Heart right ventricle (tissue), 16 donors: ENCODE measurements around the gene CLIC4. TPM values are rescaled to one million over a fixed set of nuclear protein-coding genes. Genes with fewer than 3 reads are reported as not detected.
"Not testable (repeated sequence)": the region's sequence is repeated elsewhere in the genome, so short reads cannot be mapped to it uniquely, and the experiment has no call there.

Source experiments
- ATAC-seq, 8 donors: fragments of 200-7000 bp; cut with Tn5 transposase; one replicate each; pipeline ENCODE4 v1.9.1; 2020; ENCODE audit warnings: mild to moderate bottlenecking in 8 of 8, moderate library complexity in 8 of 8, moderate number of reproducible peaks in 1 of 8
- DNase-seq, 2 donors: peaks; one replicate each; pipeline ENCODE4 v3.0.0-alpha.2; 2020
- H3K27ac ChIP-seq, 10 donors: fragments of 200-600 bp; sonication (generic) in 2 of 10; one replicate each; pipeline versions ENCODE4 v1.5.0 to v1.8.0; 2020 to 2022; ENCODE audit warnings: mild to moderate bottlenecking in 3 of 10
- H3K27me3 ChIP-seq, 7 donors: fragments of 200-600 bp; one replicate each; pipeline ENCODE4 v1.8.0; 2021 to 2022; ENCODE audit warnings: mild to moderate bottlenecking in 2 of 7
- H3K36me3 ChIP-seq, 9 donors: fragments of 200-600 bp; sonication (generic) in 1 of 9; one replicate each; pipeline versions ENCODE4 v1.5.0 to v1.8.0; 2020 to 2022; ENCODE audit warnings: mild to moderate bottlenecking in 2 of 9
- H3K4me1 ChIP-seq, 9 donors: fragments of 200-600 bp; sonication (generic) in 1 of 9; one replicate each; pipeline versions ENCODE4 v1.5.0 to v1.8.0; 2020 to 2022; ENCODE audit warnings: mild to moderate bottlenecking in 4 of 9
- H3K4me3 ChIP-seq, 10 donors: fragments of 200-600 bp; sonication (generic) in 2 of 10; one replicate each; pipeline versions ENCODE4 v1.5.0 to v1.8.0; 2020 to 2022; ENCODE audit warnings: mild to moderate bottlenecking in 7 of 10, moderate library complexity in 2 of 10
- H3K9me3 ChIP-seq, 11 donors: fragments of 200-600 bp in 10 of 11; sonication (generic) in 2 of 11; one replicate each; pipeline versions ENCODE4 v1.5.0 to v1.8.0; 2013 to 2022; ENCODE audit warnings: mild to moderate bottlenecking in 2 of 11, control low read depth in 1 of 11, moderate library complexity in 1 of 11
- CTCF ChIP-seq, 9 donors: fragments of 200-600 bp; sonication (generic) in 2 of 9; IDR thresholded peaks; one replicate each; pipeline versions ENCODE4 v1.5.0 to v1.8.0; 2021 to 2022; ENCODE audit warnings: antibody characterized with exemption in 9 of 9, mild to moderate bottlenecking in 5 of 9, moderate library complexity in 1 of 9
- WGBS, 2 donors: extraction: QIAGEN DNeasy Blood & Tissue Kit; methylation state at CpG; one replicate each; pipeline ENCODE4 v1.1.7; 2013; ENCODE audit warnings: inconsistent platforms in 1 of 2; 5-methylcytosine and 5-hydroxymethylcytosine counted together
- intact Hi-C, 10 donors: fragments of 100-400 bp; cut with DNase I; formaldehyde crosslinking; loops; one replicate each; pipeline versions ENCODE4 v1.11.1 to v1.14.2; 2022
- polyA plus RNA-seq, 2 donors: library from polyadenylated mRNA; stranded (reverse); fragments of 200-250 nt; gene quantifications; one replicate each; pipeline ENCODE4 v1.2.3, GENCODE V29; 2013
- total RNA-seq, 10 donors: library from RNA; stranded (reverse); fragmentation: NEBNext Ultra II Directional in 3 of 10; extraction: Animal tissue kit (Norgen Biotek cat#: 25700) in 3 of 10; gene quantifications; one replicate each; pipeline versions ENCODE4 v1.2.1 to v1.2.4, GENCODE V29; 2021 to 2023
- donor health status: Arrhythmogenic right ventricular cardiomyopathy.
- donor health status: ischemic (EF 13 %, LVEDD 7.1; RV severe dilation, severe dysfunction).
- donor health status: healthy with polysubstance abuse.
- donor health status: DM: no; HTN: yes; CAD: no.
- donor health status: DM: no; HTN: no; CAD: no.
- donor health status: ischemic (EF 25% LVEDD 6.9; RV normal size, moderate dysfunction).
- donor health status: ischemic (EF 25% LVEDD 5.7; RV mildly dilated, moderate dysfunction).
- donor health status: healthy.
- donor health status: DM: yes; HTN: yes; CAD: no.
- donor health status: Ischemic cardiomyopathy.
- donor health status: ischemic (EF 35%, LVEDD 5.7; RV mildly dilated, moderate dysfunction).
- donor health status: nonischemic (EF 11% LVEDD 7.7; RV severe dilation, severe dysfunction).
- donor health status: DM: yes; HTN: yes; CAD: no.
- donor health status: PGD.
- donor health status: ischemic (EF 29% LVEDD 5.4; RV normal size, mild dysfunction).
- donor health status: nonischemic (EF 23%, LVEDD 6.1; RV moderate dilation, normal function).

The CLIC4 gene
- total and polyA plus RNA-seq, 12 donors, result 90.8 to 511 (median 336) TPM

GRCh38 chr1:24726741-24727140 lies 18.5 kb upstream of the CLIC4 start:
- no peaks in the 10 kb centered on the region for H3K9me3 ChIP-seq
- peaks cover 7 to 62% (median 45%) of the 10 kb centered on the region in 9 donors for H3K4me1 ChIP-seq
- ATAC-seq (no peak), DNase-seq (no peak)
- H3K4me3 ChIP-seq, result no peak overlapping the region
- H3K36me3 ChIP-seq, result no peaks in the 10 kb centered on the region
- intact Hi-C loops, result no loop called here
- H3K27ac ChIP-seq, result peak overlapping the region in 8 of 10 donors; percentile 27 to 74 (median 60)
- WGBS, 2 donors, result 93 to 96% methylated on average over 4 of the region's 4 CpGs
- TF ChIP-seq CTCF (IDR thresholded peaks at IDR 0.05), result no peak
- H3K27me3 ChIP-seq, result no peaks in the 10 kb centered on the region

GRCh38 chr1:24727501-24728216 lies 17.6 kb upstream of the CLIC4 start:
- WGBS, 2 donors, result 56 to 59% methylated on average over 9 of the region's 9 CpGs
- peaks cover 7 to 57% (median 45%) of the 10 kb centered on the region in 9 donors for H3K4me1 ChIP-seq
- H3K36me3 ChIP-seq, result no peaks in the 10 kb centered on the region
- H3K27me3 ChIP-seq, result no peaks in the 10 kb centered on the region
- peak overlapping the region in 8 of 10 donors; percentile 27 to 74 (median 60) for H3K27ac ChIP-seq
- ATAC-seq, result peak in 7 of 8 donors; percentile 66 to 89 (median 80)
- no peak for TF ChIP-seq CTCF (IDR thresholded peaks at IDR 0.05)
- no peaks in the 10 kb centered on the region for H3K9me3 ChIP-seq
- no peak overlapping the region for H3K4me3 ChIP-seq
- peak; percentile 62 to 72 for DNase-seq
- intact Hi-C loops, result no loop called here

DNA sequence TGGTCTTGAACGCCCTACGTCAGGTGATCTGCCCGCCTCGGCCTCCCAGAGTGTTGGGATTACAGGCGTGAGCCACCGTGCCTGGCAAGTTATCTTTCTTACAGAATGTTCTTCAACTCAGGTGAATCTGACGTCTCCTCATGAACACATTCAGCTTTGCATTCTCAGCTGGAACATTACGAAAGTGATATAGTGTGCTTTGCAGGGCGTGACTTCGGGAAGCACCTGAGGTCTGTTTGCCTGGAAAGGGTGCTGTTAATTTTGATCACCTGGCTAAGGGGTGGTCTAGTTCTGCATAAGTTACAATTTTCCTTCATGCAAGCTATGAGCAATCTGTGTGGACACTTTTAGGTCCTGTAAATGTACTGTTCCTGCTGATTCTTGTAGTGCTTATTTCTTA lies 16.3 kb upstream of the CLIC4 start:
- Histone ChIP-seq H3K36me3 (no peaks in the 10 kb centered on the region), H3K9me3 (no peaks in the 10 kb centered on the region), H3K27me3 (no peaks in the 10 kb centered on the region), H3K27ac (no peak overlapping the region), H3K4me3 (no peak overlapping the region), H3K4me1 (peaks cover 7 to 59% (median 43%) of the 10 kb centered on the region in 9 donors)
- intact Hi-C loops, result no loop called here
- TF ChIP-seq CTCF (IDR thresholded peaks at IDR 0.05), result no peak
- ATAC-seq, result no peak
- no peak for DNase-seq
- 96 to 98% methylated on average over 10 of the region's 10 CpGs for WGBS, 2 donors

DNA sequence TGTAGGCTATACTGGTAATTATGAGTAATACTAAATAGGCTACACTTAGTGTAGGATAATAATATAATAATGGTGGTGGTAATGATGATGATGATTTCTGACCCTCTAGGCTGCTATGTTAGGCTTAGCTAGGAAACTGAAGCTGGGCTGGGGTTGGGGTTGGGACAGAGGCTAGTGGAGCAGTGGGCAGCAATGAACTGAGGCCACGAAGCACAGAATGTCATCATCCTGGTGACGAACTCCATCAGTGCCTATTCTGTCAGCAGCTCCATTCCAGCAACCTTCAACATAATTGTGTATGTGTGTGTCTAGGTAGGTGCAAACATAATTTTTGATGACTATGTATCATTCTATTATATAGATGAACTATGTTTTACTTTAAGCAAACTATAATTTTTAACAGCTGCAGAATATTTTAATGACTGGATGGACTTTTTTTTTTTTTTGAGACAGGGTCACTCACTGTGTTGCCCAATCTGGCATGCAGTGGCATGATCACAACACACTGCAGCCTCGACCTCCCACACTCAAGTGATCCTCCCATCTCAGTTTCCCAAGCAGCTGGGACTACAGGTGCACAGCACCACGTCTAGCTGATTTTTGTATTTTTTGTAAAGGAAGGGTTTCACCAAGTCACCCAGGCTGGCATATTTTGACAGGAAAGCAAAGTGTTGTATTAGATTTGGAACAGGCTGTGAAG lies 12.9 kb upstream of the CLIC4 start:
- H3K4me1 ChIP-seq, result peaks cover 17 to 62% (median 42%) of the 10 kb centered on the region in 9 donors
- intact Hi-C loops, result loop anchor here in 1 of 10 donors (5.0 kb wide), 1 partner anchor 35 kb away; no protein-coding TSS in a partner anchor
- no peaks in the 10 kb centered on the region for H3K36me3 ChIP-seq
- WGBS, 2 donors, result 73 to 83% methylated on average over 4 of the region's 4 CpGs
- no peak overlapping the region for H3K4me3 ChIP-seq
- no peaks in the 10 kb centered on the region for H3K9me3 ChIP-seq
- no peak for DNase-seq
- no peak for ATAC-seq
- TF ChIP-seq CTCF (IDR thresholded peaks at IDR 0.05), result no peak
- H3K27me3 ChIP-seq, result no peaks in the 10 kb centered on the region
- peak overlapping the region in 1 of 10 donors; percentile 74 for H3K27ac ChIP-seq

GRCh38 chr1:24733342-24733741 lies 11.9 kb upstream of the CLIC4 start:
- H3K27me3 ChIP-seq, H3K36me3 ChIP-seq, H3K9me3 ChIP-seq, DNase-seq, ATAC-seq, H3K4me3 ChIP-seq: not testable (repeated sequence)
- peak overlapping the region in 1 of 10 donors; percentile 74 for H3K27ac ChIP-seq
- 83 to 86% methylated on average over 7 of the region's 7 CpGs for WGBS, 2 donors
- intact Hi-C loops, result loop anchor here in 1 of 10 donors (5.0 kb wide), 1 partner anchor 36 kb away; no protein-coding TSS in a partner anchor
- peaks cover 17 to 52% (median 35%) of the 10 kb centered on the region in 9 donors for H3K4me1 ChIP-seq
